NT2/D1 (cell line): Measurements from ENCODE around the gene TOMM20L.

ENCODE experiments used
- DNase-seq: peaks from one replicate; pipeline ENCODE4 v3.0.0-alpha.2; 2011; ENCODE audit warnings: low read depth, low spot score
- H3K27me3 ChIP-seq: 2 replicates; pipeline ENCODE4 v1.6.0; 2011; ENCODE audit warnings: mild to moderate bottlenecking; ENCODE audit not compliant: insufficient read length, insufficient read depth
- H3K36me3 ChIP-seq: 2 replicates; pipeline ENCODE4 v1.6.1; 2011; ENCODE audit warnings: mild to moderate bottlenecking, low read length, mixed read lengths; ENCODE audit not compliant: insufficient read depth, insufficient read length
- H3K4me1 ChIP-seq: 2 replicates; pipeline ENCODE4 v1.5.1; 2011; ENCODE audit not compliant: insufficient read depth, insufficient read length
- H3K4me3 ChIP-seq: 2 replicates; pipeline ENCODE4 v1.5.1; 2011; ENCODE audit warnings: low read depth; ENCODE audit not compliant: insufficient read length
- H3K9ac ChIP-seq: 2 replicates; pipeline ENCODE4 v1.6.0; 2011; ENCODE audit warnings: low read depth; ENCODE audit not compliant: insufficient read length
- H3K9me3 ChIP-seq: 2 replicates; pipeline ENCODE4 v1.5.1; 2011; ENCODE audit warnings: mild to moderate bottlenecking, low read length; ENCODE audit not compliant: insufficient read depth
- SUZ12 ChIP-seq: IDR thresholded peaks from 2 replicates; pipeline ENCODE4 v1.6.1; 2011; ENCODE audit not compliant: insufficient read length, insufficient read depth; ENCODE audit errors: extremely low read depth
- YY1 ChIP-seq: IDR thresholded peaks from 2 replicates; pipeline ENCODE4 v1.6.1; 2011; ENCODE audit not compliant: insufficient read length, insufficient read depth
- ZNF274 ChIP-seq: IDR thresholded peaks from 2 replicates; pipeline ENCODE4 v1.6.1; 2011; ENCODE audit warnings: mild to moderate bottlenecking, low read depth, low read length

TOMM20L gene

GRCh38 chr14:58428118-58428683 lies 32.5 kb downstream of the TOMM20L start:
- Histone ChIP-seq H3K9ac (peak overlapping the region; percentile 68), H3K4me1 (no peaks in the 10 kb centered on the region), H3K36me3 (peaks cover 35% of the 10 kb centered on the region), H3K27me3 (no peaks in the 10 kb centered on the region), H3K4me3 (peak overlapping the region; percentile 62), H3K9me3 (no peaks in the 10 kb centered on the region)
- TF ChIP-seq ZNF274 (no peak), YY1 (no peak), SUZ12 (no peak)
- DNase-seq, result no peak

- Histone ChIP-seq H3K9ac (no peak overlapping the region), H3K4me1 (no peaks in the 10 kb centered on the region)
Measured at GRCh38 chr14:58430156-58430555, 34.4 kb downstream of the TOMM20L start.

GRCh38 chr14:58439476-58439875 lies 43.7 kb downstream of the TOMM20L start:
- TF ChIP-seq SUZ12 (no peak), ZNF274 (no peak), YY1 (no peak)
- Histone ChIP-seq H3K9ac (no peak overlapping the region), H3K9me3 (no peaks in the 10 kb centered on the region), H3K27me3 (no peaks in the 10 kb centered on the region), H3K36me3 (peaks cover 19% of the 10 kb centered on the region), H3K4me1 (no peaks in the 10 kb centered on the region), H3K4me3 (no peak overlapping the region)
- no peak for DNase-seq

More at GRCh38 chr14:58430156-58430555, 34.4 kb downstream of the TOMM20L start:
- DNase-seq, result no peak
- Histone ChIP-seq H3K27me3 (no peaks in the 10 kb centered on the region), H3K9me3 (no peaks in the 10 kb centered on the region), H3K4me3 (no peak overlapping the region), H3K36me3 (peaks cover 23% of the 10 kb centered on the region)
- TF ChIP-seq SUZ12 (no peak), YY1 (no peak), ZNF274 (no peak)

- Histone ChIP-seq H3K9ac (no peak overlapping the region), H3K4me3 (no peak overlapping the region), H3K27me3 (no peaks in the 10 kb centered on the region), H3K36me3 (peaks cover 37% of the 10 kb centered on the region), H3K9me3 (no peaks in the 10 kb centered on the region), H3K4me1 (no peaks in the 10 kb centered on the region)
- no peak for DNase-seq
- TF ChIP-seq SUZ12, result no peak
- TF ChIP-seq ZNF274, result no peak
- no peak for TF ChIP-seq YY1
Measured at GRCh38 chr14:58444627-58445026, 48.9 kb downstream of the TOMM20L start.

GRCh38 chr14:58455593-58456265 lies 60.0 kb downstream of the TOMM20L start:
- no peak overlapping the region for H3K9ac ChIP-seq
- H3K27me3 ChIP-seq, result no peaks in the 10 kb centered on the region
- DNase-seq, result peak; percentile 8
- TF ChIP-seq SUZ12 (no peak), YY1 (no peak), ZNF274 (no peak)
- no peaks in the 10 kb centered on the region for H3K9me3 ChIP-seq
- H3K36me3 ChIP-seq, result peaks cover 33% of the 10 kb centered on the region
- H3K4me3 ChIP-seq, result no peak overlapping the region
- no peaks in the 10 kb centered on the region for H3K4me1 ChIP-seq
